ENCODE data around the gene CGN.

Gene CGN

GRCh38 chr1:151523326-151523725, 12.1 kb downstream of the CGN start:
- no peak for DNase-seq (ENCODE audit: low spot score)

GRCh38 chr1:151524736-151525135, 13.5 kb downstream of the CGN start:
- DNase-seq (ENCODE audit: low spot score) = no peak

GRCh38 chr1:151526735-151527525, 15.7 kb downstream of the CGN start:
- DNase-seq (ENCODE audit: low spot score) = no peak

- no peak for DNase-seq (ENCODE audit: low spot score)
These were observed 18.1 kb downstream of the CGN start for GRCh38 chr1:151529211-151529702.

GRCh38 chr1:151529781-151530180, 18.6 kb downstream of the CGN start:
- no peak for DNase-seq (ENCODE audit: low spot score)

GRCh38 chr1:151530461-151530860, 19.3 kb downstream of the CGN start:
- no peak for DNase-seq (ENCODE audit: low spot score)

- no peak for DNase-seq (ENCODE audit: low spot score)
These were observed 22.7 kb downstream of the CGN start for GRCh38 chr1:151533870-151534269.

GRCh38 chr1:151534662-151535278, 23.6 kb downstream of the CGN start:
- DNase-seq (ENCODE audit: low spot score) = peak; percentile 84

- no peak for DNase-seq (ENCODE audit: low spot score)
These were observed 24.4 kb downstream of the CGN start for GRCh38 chr1:151535326-151536271.

- DNase-seq (ENCODE audit: low spot score) = no peak
These were observed 25.3 kb downstream of the CGN start for GRCh38 chr1:151536499-151536898.

- DNase-seq (ENCODE audit: low spot score) = no peak
These were observed 25.9 kb downstream of the CGN start for GRCh38 chr1:151537112-151537511.

- peak; percentile 94 for DNase-seq (ENCODE audit: low spot score)
These were observed 28.3 kb downstream of the CGN start for GRCh38 chr1:151539321-151540020.

- peak; percentile 97 for DNase-seq (ENCODE audit: low spot score)
These were observed 29.1 kb downstream of the CGN start, which contains the start of gene TUFT1 for GRCh38 chr1:151540021-151540981. TSS of gene TUFT1 (plus strand) at chr1:151540309. CDS start at chr1:151540367, 58 bp downstream.

- no peak for DNase-seq (ENCODE audit: low spot score)
These were observed 29.8 kb downstream of the CGN start for GRCh38 chr1:151540982-151541377.

- no peak for DNase-seq (ENCODE audit: low spot score)
These were observed 30.6 kb downstream of the CGN start for GRCh38 chr1:151541752-151542151.

- no peak for DNase-seq (ENCODE audit: low spot score)
These were observed 31.5 kb downstream of the CGN start for GRCh38 chr1:151542710-151543129.

GRCh38 chr1:151545542-151545941, 34.4 kb downstream of the CGN start:
- DNase-seq (ENCODE audit: low spot score) = no peak

- DNase-seq (ENCODE audit: low spot score) = no peak
These were observed 35.1 kb downstream of the CGN start for GRCh38 chr1:151546011-151546925.
